ENCODE results near the gene ELAVL3. TPM values are rescaled to one million over a fixed set of nuclear protein-coding genes. Genes with fewer than 3 reads are reported as not detected.

The ELAVL3 gene
- total RNA-seq, 4 donors from 2014 or later, result not detected

- Histone ChIP-seq H3K27ac (peak overlapping the region in 2 of 3 donors; percentile 5 to 91), H3K4me1 (peaks cover 6 to 53% of the 10 kb centered on the region in 2 donors), H3K9me3 (no peaks in the 10 kb centered on the region), H3K27me3 (no peaks in the 10 kb centered on the region), H3K4me3 (replicated peaks in 1 of 3) (no peak overlapping the region), H3K36me3 (no peaks in the 10 kb centered on the region)
- 34 to 39% methylated on average over 21 to 31 of the region's 36 CpGs for WGBS, 2 donors
- TF ChIP-seq CTCF (IDR thresholded peaks at IDR 0.05), result no peak
- no peak for TF ChIP-seq POLR2A (IDR thresholded peaks at IDR 0.05)
- DNase-seq, result peak; percentile 32 to 43
- intact Hi-C loops (cut with DNase I), result no loop called here
These were observed 59.3 kb downstream of the ELAVL3 start for GRCh38 chr19:11421371-11422098.

GRCh38 chr19:11420429-11421370 lies 60.1 kb downstream of the ELAVL3 start:
- peak; percentile 42 to 52 for DNase-seq
- peak overlapping the region in 1 of 3 donors; percentile 20 for H3K4me3 ChIP-seq (replicated peaks in 1 of 3)
- intact Hi-C loops (cut with DNase I), result no loop called here
- TF ChIP-seq POLR2A (IDR thresholded peaks at IDR 0.05), result no peak
- TF ChIP-seq CTCF (IDR thresholded peaks at IDR 0.05), result no peak
- peak overlapping the region; percentile 2 to 91 (median 56) for H3K27ac ChIP-seq
- no peaks in the 10 kb centered on the region for H3K27me3 ChIP-seq
- 11 to 27% methylated on average over 28 to 30 of the region's 46 CpGs for WGBS, 2 donors
- H3K9me3 ChIP-seq, result no peaks in the 10 kb centered on the region
- H3K4me1 ChIP-seq, result peaks cover 6 to 53% of the 10 kb centered on the region in 2 donors
- no peaks in the 10 kb centered on the region for H3K36me3 ChIP-seq

GRCh38 chr19:11418549-11419506 lies 62.0 kb downstream of the ELAVL3 start, which contains the start of gene RGL3:
TSS of gene RGL3 (minus strand) at chr19:11419314. CDS start at chr19:11419278, 36 bp downstream.
- 2 to 3% methylated on average over 21 to 28 of the region's 72 CpGs for WGBS, 2 donors
- Histone ChIP-seq H3K36me3 (no peaks in the 10 kb centered on the region), H3K4me3 (replicated peaks in 1 of 3) (peak within 1 kb of the TSS; percentile 46 to 93 (median 91)), H3K4me1 (peaks cover 6 to 50% of the 10 kb centered on the region in 2 donors), H3K27ac (peak within 1 kb of the TSS; percentile 45 to 91 (median 89)), H3K9me3 (no peaks in the 10 kb centered on the region), H3K27me3 (no peaks in the 10 kb centered on the region)
- intact Hi-C loops (cut with DNase I), result no loop called here
- peak; percentile 82 to 88 for DNase-seq
- no peak for TF ChIP-seq CTCF (IDR thresholded peaks at IDR 0.05)
- peak in 1 of 2 donors; percentile 63 for TF ChIP-seq POLR2A (IDR thresholded peaks at IDR 0.05)

- Histone ChIP-seq H3K27ac (peak overlapping the region; percentile 45 to 91 (median 89)), H3K36me3 (no peaks in the 10 kb centered on the region), H3K4me1 (peaks cover 6 to 43% of the 10 kb centered on the region in 2 donors), H3K27me3 (no peaks in the 10 kb centered on the region), H3K4me3 (replicated peaks in 1 of 3) (peak overlapping the region; percentile 46 to 93 (median 91)), H3K9me3 (no peaks in the 10 kb centered on the region)
- TF ChIP-seq CTCF (IDR thresholded peaks at IDR 0.05) (no peak), POLR2A (IDR thresholded peaks at IDR 0.05) (no peak)
- DNase-seq, result no peak
- intact Hi-C loops (cut with DNase I), result no loop called here
- 8 to 9% methylated on average over 16 of the region's 16 CpGs for WGBS, 2 donors
These were observed 62.7 kb downstream of the ELAVL3 start for GRCh38 chr19:11418094-11418548.

Measured in thyroid gland (tissue), 4 donors.